ENCODE results near the gene KYNU.
"Not testable (repeated sequence)": the region's sequence is repeated elsewhere in the genome, so short reads cannot be mapped to it uniquely, and the experiment has no call there.

Gene KYNU

GRCh38 chr2:142877216-142877838 is at the start of gene KYNU:
KYNU (plus strand) TSS chr2:142877664; CDS start chr2:142885368, 7,704 bp downstream.
- in situ Hi-C loops (cut with MboI; ENCODE audit: low pct_unique_long_range_greater_than_20kb, low sequenced_read_pairs), result no loop called here
- peak; percentile 62 for DNase-seq

- no peak for DNase-seq
- in situ Hi-C loops (cut with MboI; ENCODE audit: low pct_unique_long_range_greater_than_20kb, low sequenced_read_pairs), result no loop called here
Measured at GRCh38 chr2:142834021-142834420, 43.4 kb upstream of the KYNU start.

GRCh38 chr2:142840436-142840835 is 37.0 kb upstream of the KYNU start:
- no peak for DNase-seq
- in situ Hi-C loops (cut with MboI; ENCODE audit: low pct_unique_long_range_greater_than_20kb, low sequenced_read_pairs), result no loop called here

- in situ Hi-C loops (cut with MboI; ENCODE audit: low pct_unique_long_range_greater_than_20kb, low sequenced_read_pairs), result no loop called here
- no peak for DNase-seq
Measured at GRCh38 chr2:142841788-142842187, 35.7 kb upstream of the KYNU start.

- in situ Hi-C loops (cut with MboI; ENCODE audit: low pct_unique_long_range_greater_than_20kb, low sequenced_read_pairs), result no loop called here
- no peak for DNase-seq
Measured at GRCh38 chr2:142842369-142842768, 35.1 kb upstream of the KYNU start.

GRCh38 chr2:142843731-142844130 is 33.7 kb upstream of the KYNU start:
- in situ Hi-C loops (cut with MboI; ENCODE audit: low pct_unique_long_range_greater_than_20kb, low sequenced_read_pairs), result no loop called here
- peak; percentile 8 for DNase-seq

GRCh38 chr2:142848023-142848606 is 29.3 kb upstream of the KYNU start:
- in situ Hi-C loops (cut with MboI; ENCODE audit: low pct_unique_long_range_greater_than_20kb, low sequenced_read_pairs), result no loop called here
- DNase-seq, result no peak

GRCh38 chr2:142849820-142850219 is 27.6 kb upstream of the KYNU start:
- no peak for DNase-seq
- in situ Hi-C loops (cut with MboI; ENCODE audit: low pct_unique_long_range_greater_than_20kb, low sequenced_read_pairs), result no loop called here

GRCh38 chr2:142853912-142854311 is 23.6 kb upstream of the KYNU start:
- in situ Hi-C loops (cut with MboI; ENCODE audit: low pct_unique_long_range_greater_than_20kb, low sequenced_read_pairs), result no loop called here
- no peak for DNase-seq

GRCh38 chr2:142857256-142858164 is 20.0 kb upstream of the KYNU start:
- in situ Hi-C loops (cut with MboI; ENCODE audit: low pct_unique_long_range_greater_than_20kb, low sequenced_read_pairs), result no loop called here
- DNase-seq, result no peak

GRCh38 chr2:142858961-142859360 is 18.5 kb upstream of the KYNU start:
- in situ Hi-C loops (cut with MboI; ENCODE audit: low pct_unique_long_range_greater_than_20kb, low sequenced_read_pairs), result no loop called here
- no peak for DNase-seq

GRCh38 chr2:142862299-142862698 is 15.2 kb upstream of the KYNU start:
- no peak for DNase-seq
- in situ Hi-C loops (cut with MboI; ENCODE audit: low pct_unique_long_range_greater_than_20kb, low sequenced_read_pairs), result no loop called here

- DNase-seq, result no peak
- in situ Hi-C loops (cut with MboI; ENCODE audit: low pct_unique_long_range_greater_than_20kb, low sequenced_read_pairs), result no loop called here
Measured at GRCh38 chr2:142862847-142863246, 14.6 kb upstream of the KYNU start.

GRCh38 chr2:142863485-142863961 is 13.9 kb upstream of the KYNU start:
- DNase-seq, result no peak
- in situ Hi-C loops (cut with MboI; ENCODE audit: low pct_unique_long_range_greater_than_20kb, low sequenced_read_pairs), result no loop called here

- DNase-seq; in situ Hi-C loops (cut with MboI; ENCODE audit: low pct_unique_long_range_greater_than_20kb, low sequenced_read_pairs): not testable (repeated sequence)
Measured at GRCh38 chr2:142864605-142865004, 12.9 kb upstream of the KYNU start.

- peak; percentile 53 for DNase-seq
- in situ Hi-C loops (cut with MboI; ENCODE audit: low pct_unique_long_range_greater_than_20kb, low sequenced_read_pairs), result no loop called here
Measured at GRCh38 chr2:142865924-142866323, 11.5 kb upstream of the KYNU start.

GRCh38 chr2:142866426-142866825 is 11.0 kb upstream of the KYNU start:
- DNase-seq, result no peak
- in situ Hi-C loops (cut with MboI; ENCODE audit: low pct_unique_long_range_greater_than_20kb, low sequenced_read_pairs), result no loop called here

GRCh38 chr2:142867136-142867535 is 10.3 kb upstream of the KYNU start:
- in situ Hi-C loops (cut with MboI; ENCODE audit: low pct_unique_long_range_greater_than_20kb, low sequenced_read_pairs), result no loop called here
- no peak for DNase-seq

- in situ Hi-C loops (cut with MboI; ENCODE audit: low pct_unique_long_range_greater_than_20kb, low sequenced_read_pairs), result no loop called here
- no peak for DNase-seq
Measured at GRCh38 chr2:142868229-142868762, 9.2 kb upstream of the KYNU start.

- DNase-seq; in situ Hi-C loops (cut with MboI; ENCODE audit: low pct_unique_long_range_greater_than_20kb, low sequenced_read_pairs): not testable (repeated sequence)
Measured at GRCh38 chr2:142869065-142869460, 8.4 kb upstream of the KYNU start.

All from KBM-7 (cell line).